Transverse colon (tissue), 4 donors: ENCODE results near the gene DRG2. TPM values are rescaled to one million over a fixed set of nuclear protein-coding genes. Genes with fewer than 3 reads are reported as not detected.

Source experiments
- DNase-seq: peaks from one replicate; pipeline ENCODE4 v3.0.0-alpha.2; 2019
- H3K27ac ChIP-seq, 4 donors: fragments of 200-600 bp; sonication (generic); 2 replicates each; pipeline ENCODE4 v1.5.1; 2016 to 2018; ENCODE audit warnings: inconsistent platforms in 4 of 4
- H3K27me3 ChIP-seq: fragments of 200-600 bp; sonication (generic); 2 replicates; pipeline ENCODE4 v1.5.1; 2017; ENCODE audit warnings: inconsistent platforms
- H3K36me3 ChIP-seq, 4 donors: fragments of 200-600 bp; sonication (generic); 2 replicates each; pipeline ENCODE4 v1.5.1; 2017 to 2019; ENCODE audit warnings: inconsistent platforms in 4 of 4
- H3K4me1 ChIP-seq, 4 donors: fragments of 200-600 bp; sonication (generic); 2 replicates each; pipeline ENCODE4 v1.5.1; 2017 to 2020; ENCODE audit warnings: inconsistent platforms in 4 of 4
- H3K4me3 ChIP-seq, 4 donors: fragments of 200-600 bp; sonication (generic); 1 replicate in 1 of 4; 2 replicates in 3 of 4; pipeline versions ENCODE4 v1.5.1 to v1.6.1; 2017 to 2019; ENCODE audit warnings: inconsistent platforms in 4 of 4
- H3K9me3 ChIP-seq, 2 donors: fragments of 200-600 bp; sonication (generic); 2 replicates each; pipeline ENCODE4 v1.5.1; 2017 to 2019; ENCODE audit warnings: inconsistent platforms in 2 of 2
- CTCF ChIP-seq, 5 experiments: fragments of 200-600 bp in 3 of 5; fragments of 450-650 bp in 2 of 5; sonication (generic) in 3 of 5; IDR thresholded peaks; 1 replicate in 2 of 5; 2 replicates in 3 of 5; pipeline ENCODE4 v1.5.1; 2016 to 2017; ENCODE audit warnings: antibody characterized with exemption in 5 of 5, inconsistent platforms in 3 of 5, mild to moderate bottlenecking in 2 of 5, moderate library complexity in 1 of 5
- EP300 ChIP-seq: sonication (generic); formaldehyde crosslinking; IDR thresholded peaks from one replicate; pipeline ENCODE4 v1.6.1; 2017; ENCODE audit warnings: antibody characterized with exemption, low read depth
- POLR2A ChIP-seq: fragments of 450-650 bp; IDR thresholded peaks from one replicate; pipeline ENCODE4 v1.6.1; 2016; ENCODE audit warnings: antibody characterized with exemption, mild to moderate bottlenecking, moderate library complexity
- POLR2AphosphoS5 ChIP-seq, 3 donors: sonication (generic); formaldehyde crosslinking; IDR thresholded peaks; one replicate each; pipeline ENCODE4 v1.6.1; 2016; ENCODE audit warnings: antibody characterized with exemption in 3 of 3
- WGBS, 2 donors: methylation state at CpG; one replicate each; pipeline ENCODE4 v1.1.5; 2018; ENCODE audit warnings: low coverage in 1 of 2; 5-methylcytosine and 5-hydroxymethylcytosine counted together
- in situ Hi-C, 4 donors: fragments of 200-750 bp; cut with MboI; loops; one replicate each; pipeline versions ENCODE4 v1.15.0 to v1.15.1; 2017; ENCODE audit warnings: low sequenced_read_pairs in 3 of 4, low pct_ligation_motif_present in 1 of 4, low pct_unique_long_range_greater_than_20kb in 1 of 4
- intact Hi-C: fragments of 100-400 bp; cut with DNase I; formaldehyde crosslinking; loops from one replicate; pipeline ENCODE4 v1.15.1; 2023; ENCODE audit warnings: low total_unique reads
- total RNA-seq, 4 donors: library from RNA; depleted of rRNA; stranded (reverse); fragments of >200 nt; gene quantifications; one replicate each; pipeline ENCODE4 v1.1.0, GENCODE V29; 2016

DRG2 gene
- total RNA-seq, 4 donors from 2014 or later: 27.9 to 90.6 (median 33.3) TPM

- DNase-seq: peak; percentile 41
- Histone ChIP-seq H3K36me3 (no peaks in the 10 kb centered on the region), H3K9me3 (no peaks in the 10 kb centered on the region), H3K4me1 (peaks cover 20 to 35% (median 28%) of the 10 kb centered on the region in 4 donors), H3K27me3 (no peaks in the 10 kb centered on the region), H3K4me3 (peak overlapping the region; percentile 68 to 94 (median 83)), H3K27ac (peak overlapping the region; percentile 83 to 92 (median 90))
- intact Hi-C loops: loop anchor here (5.0 kb wide), 1 partner anchor 172 kb away; no protein-coding TSS in a partner anchor
- in situ Hi-C loops: loop anchor here (5.0 to 25.0 kb wide), 6 partner anchors 145 to 362 kb away; partner anchors contain the start of gene RAI1 (in 2 of the 4)
- TF ChIP-seq POLR2A (no peak), POLR2AphosphoS5 (IDR thresholded peaks at IDR 0.05) (no peak), EP300 (no peak), CTCF (IDR thresholded peaks at IDR 0.05) (no peak)
- WGBS, 2 donors: 1% methylated on average over 37 of the region's 81 CpGs; no CpG with 5 or more reads in 1 of the 2 donors
These were observed 48.0 kb upstream of the DRG2 start for GRCh38 chr17:18039535-18040260.

GRCh38 chr17:18040261-18040858 is 47.4 kb upstream of the DRG2 start:
- intact Hi-C loops: no loop called here
- Histone ChIP-seq H3K4me3 (peak overlapping the region; percentile 68 to 94 (median 83)), H3K27me3 (no peaks in the 10 kb centered on the region), H3K4me1 (peaks cover 20 to 35% (median 28%) of the 10 kb centered on the region in 4 donors), H3K36me3 (peaks cover 0 to under 1% (median 0%) of the 10 kb centered on the region in 4 donors), H3K9me3 (no peaks in the 10 kb centered on the region), H3K27ac (peak overlapping the region in 3 of 4 donors; percentile 83 to 92 (median 89))
- TF ChIP-seq POLR2AphosphoS5 (IDR thresholded peaks at IDR 0.05) (no peak), CTCF (IDR thresholded peaks at IDR 0.05) (no peak), EP300 (no peak), POLR2A (no peak)
- in situ Hi-C loops: loop anchor here in 2 of 4 donors (25.0 kb wide), 2 partner anchors 153 to 353 kb away; partner anchors contain the start of gene RAI1 (in 1 of the 2)
- WGBS, 2 donors: 26 to 59% methylated on average over 2 to 6 of the region's 6 CpGs
- DNase-seq: no peak

- in situ Hi-C loops: loop anchor here in 2 of 4 donors (25.0 kb wide), 2 partner anchors 154 to 354 kb away; partner anchors contain the start of gene RAI1 (in 1 of the 2)
- H3K4me1 ChIP-seq: peaks cover 20 to 35% (median 28%) of the 10 kb centered on the region in 4 donors
- intact Hi-C loops: no loop called here
- WGBS, 2 donors: 20 to 50% methylated on average over 1 of the region's 1 CpG
- H3K27me3 ChIP-seq: no peaks in the 10 kb centered on the region
- no peak for TF ChIP-seq EP300
- no peak for TF ChIP-seq POLR2A
- TF ChIP-seq POLR2AphosphoS5 (IDR thresholded peaks at IDR 0.05): no peak
- TF ChIP-seq CTCF (IDR thresholded peaks at IDR 0.05): no peak
- no peak overlapping the region for H3K4me3 ChIP-seq
- no peak for DNase-seq
- no peaks in the 10 kb centered on the region for H3K9me3 ChIP-seq
- H3K27ac ChIP-seq: no peak overlapping the region
- H3K36me3 ChIP-seq: peaks cover 0 to 3% (median 0%) of the 10 kb centered on the region in 4 donors
These were observed 46.0 kb upstream of the DRG2 start for GRCh38 chr17:18041776-18042175.

GRCh38 chr17:18042983-18043382 is 44.8 kb upstream of the DRG2 start:
- TF ChIP-seq POLR2A (no peak), CTCF (IDR thresholded peaks at IDR 0.05) (no peak), POLR2AphosphoS5 (IDR thresholded peaks at IDR 0.05) (no peak), EP300 (no peak)
- no peak overlapping the region for H3K4me3 ChIP-seq
- H3K27me3 ChIP-seq: no peaks in the 10 kb centered on the region
- H3K27ac ChIP-seq: no peak overlapping the region
- intact Hi-C loops (no loop called here), in situ Hi-C loops (loop anchor here in 2 of 4 donors (25.0 kb wide), 2 partner anchors 156 to 356 kb away; partner anchors contain the start of gene RAI1 (in 1 of the 2))
- peaks cover 15 to 23% (median 19%) of the 10 kb centered on the region in 4 donors for H3K4me1 ChIP-seq
- 88 to 90% methylated on average over 8 of the region's 8 CpGs for WGBS, 2 donors
- DNase-seq: no peak
- no peaks in the 10 kb centered on the region for H3K9me3 ChIP-seq
- H3K36me3 ChIP-seq: peaks cover 0 to 3% (median 0%) of the 10 kb centered on the region in 4 donors
